Astrocyte (in vitro differentiated cells and primary cell): ENCODE data around the gene NPIPB8.
"Not testable (repeated sequence)": the region's sequence is repeated elsewhere in the genome, so short reads cannot be mapped to it uniquely, and the experiment has no call there.

Experiments used
- EZH2 ChIP-seq: IDR thresholded peaks from 2 replicates; pipeline ENCODE4 v1.6.1; 2012; ENCODE audit warnings: mild to moderate bottlenecking, low read length, inconsistent platforms; ENCODE audit not compliant: insufficient read depth
- TF ChIP-seq, protein P1 (sequence below): IDR thresholded peaks from 2 replicates; pipeline ENCODE4 v1.5.1; 2011; ENCODE audit warnings: low read depth, mild to moderate bottlenecking, inconsistent platforms, low read length, moderate library complexity; ENCODE audit not compliant: insufficient read depth

DNA sequence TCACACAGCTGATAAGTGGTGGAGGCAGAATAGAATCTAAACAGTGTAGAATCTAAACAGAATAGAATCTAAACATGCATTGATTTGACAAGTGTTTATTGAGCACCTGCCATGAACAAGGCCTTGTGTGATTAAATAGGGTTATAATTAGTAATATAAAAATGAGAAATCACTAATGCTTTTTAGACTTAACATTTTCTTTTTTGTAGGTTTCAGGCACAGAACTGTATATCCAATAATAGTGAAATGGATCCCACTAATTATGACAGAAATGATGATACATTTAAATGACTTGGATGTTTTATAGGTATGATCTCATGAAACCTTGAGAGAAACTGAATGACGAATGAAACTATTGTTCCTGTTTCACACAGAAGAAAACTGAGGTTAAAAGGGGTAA, at the start of gene NPIPB8:
- TF ChIP-seq, protein P1, sequence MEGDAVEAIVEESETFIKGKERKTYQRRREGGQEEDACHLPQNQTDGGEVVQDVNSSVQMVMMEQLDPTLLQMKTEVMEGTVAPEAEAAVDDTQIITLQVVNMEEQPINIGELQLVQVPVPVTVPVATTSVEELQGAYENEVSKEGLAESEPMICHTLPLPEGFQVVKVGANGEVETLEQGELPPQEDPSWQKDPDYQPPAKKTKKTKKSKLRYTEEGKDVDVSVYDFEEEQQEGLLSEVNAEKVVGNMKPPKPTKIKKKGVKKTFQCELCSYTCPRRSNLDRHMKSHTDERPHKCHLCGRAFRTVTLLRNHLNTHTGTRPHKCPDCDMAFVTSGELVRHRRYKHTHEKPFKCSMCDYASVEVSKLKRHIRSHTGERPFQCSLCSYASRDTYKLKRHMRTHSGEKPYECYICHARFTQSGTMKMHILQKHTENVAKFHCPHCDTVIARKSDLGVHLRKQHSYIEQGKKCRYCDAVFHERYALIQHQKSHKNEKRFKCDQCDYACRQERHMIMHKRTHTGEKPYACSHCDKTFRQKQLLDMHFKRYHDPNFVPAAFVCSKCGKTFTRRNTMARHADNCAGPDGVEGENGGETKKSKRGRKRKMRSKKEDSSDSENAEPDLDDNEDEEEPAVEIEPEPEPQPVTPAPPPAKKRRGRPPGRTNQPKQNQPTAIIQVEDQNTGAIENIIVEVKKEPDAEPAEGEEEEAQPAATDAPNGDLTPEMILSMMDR = not testable (repeated sequence)
- not testable (repeated sequence) for TF ChIP-seq EZH2
